BJ (cell line): ENCODE measurements around the gene AQP2. TPM values are rescaled to one million over a fixed set of nuclear protein-coding genes. Genes with fewer than 3 reads are reported as not detected.

Source experiments
- CTCF ChIA-PET: fragments of 350-600 bp; formaldehyde crosslinking; extraction: SDS; loops from one replicate; lab custom pipeline; 2021; ENCODE audit warnings: antibody characterized with exemption, inconsistent platforms; lab: Yijun Ruan, JAX
- POLR2A ChIA-PET: fragments of 300-600 bp; sonication (Branson Sonifier 250); formaldehyde crosslinking; extraction: SDS; loops from one replicate; lab custom pipeline; 2021; ENCODE audit warnings: antibody characterized with exemption; lab: Charles Lee
- DNase-seq: peaks from one replicate; pipeline ENCODE4 v3.0.0-alpha.2; 2011; ENCODE audit warnings: low read depth
- H3K27me3 ChIP-seq: 2 replicates; pipeline ENCODE4 v1.6.0; 2011; ENCODE audit warnings: low read length; ENCODE audit not compliant: control insufficient read depth, insufficient read depth
- H3K36me3 ChIP-seq: 2 replicates; pipeline ENCODE4 v1.5.1; 2011; ENCODE audit warnings: low read length; ENCODE audit not compliant: control insufficient read depth, insufficient read depth
- H3K4me3 ChIP-seq: 2 replicates; pipeline ENCODE4 v1.5.1; 2011; ENCODE audit warnings: low read depth, mild to moderate bottlenecking, control low read depth, low read length
- CTCF ChIP-seq: IDR thresholded peaks from 2 replicates; pipeline ENCODE4 v1.5.1; 2011; ENCODE audit warnings: low read depth, mild to moderate bottlenecking, control low read depth, inconsistent platforms, low read length, moderate library complexity; ENCODE audit not compliant: insufficient read depth
- polyA plus RNA-seq: library from polyadenylated mRNA; depleted of rRNA; stranded (reverse); fragments of >200 nt; gene quantifications from 2 replicates; pipeline ENCODE4 v1.2.3, GENCODE V29; 2011

Gene AQP2
- polyA plus RNA-seq, 1 experiment: not detected

- Histone ChIP-seq H3K27me3 (peaks cover 26% of the 10 kb centered on the region), H3K4me3 (no peak overlapping the region), H3K36me3 (no peaks in the 10 kb centered on the region)
- CTCF ChIA-PET: interaction anchor here (2.0 kb wide), 1 partner anchor 174 kb away, joined by 5 read pairs; no protein-coding TSS in a partner anchor
- no peak for DNase-seq
- no peak for TF ChIP-seq CTCF
- POLR2A ChIA-PET: no interaction called here
Observed at GRCh38 chr12:49951411-49952240, 1.1 kb downstream of the AQP2 start.

- no peak for DNase-seq
- Histone ChIP-seq H3K36me3 (no peaks in the 10 kb centered on the region), H3K27me3 (peaks cover 28% of the 10 kb centered on the region), H3K4me3 (no peak overlapping the region)
- ChIA-PET CTCF (interaction anchor here (4.2 kb wide), 1 partner anchor 14 kb away, joined by 23 read pairs; no protein-coding TSS in a partner anchor), POLR2A (no interaction called here)
- TF ChIP-seq CTCF: no peak
Observed at GRCh38 chr12:49952391-49953055, 2.0 kb downstream of the AQP2 start.

- Histone ChIP-seq H3K4me3 (no peak overlapping the region), H3K27me3 (peaks cover 29% of the 10 kb centered on the region), H3K36me3 (no peaks in the 10 kb centered on the region)
- CTCF ChIA-PET: interaction anchor here (3.7 to 4.2 kb wide), 2 partner anchors 8 to 14 kb away, joined by 23 to 27 read pairs; no protein-coding TSS in a partner anchor
- TF ChIP-seq CTCF: no peak
- DNase-seq: no peak
- POLR2A ChIA-PET: no interaction called here
Observed at GRCh38 chr12:49953151-49953550, 2.6 kb downstream of the AQP2 start.

- ChIA-PET CTCF (interaction anchor here (1.0 to 4.2 kb wide), 3 partner anchors 9 to 87 kb away, joined by 4 to 27 read pairs (median 23); no protein-coding TSS in a partner anchor), POLR2A (no interaction called here)
- TF ChIP-seq CTCF: no peak
- no peak overlapping the region for H3K4me3 ChIP-seq
- DNase-seq: no peak
- H3K27me3 ChIP-seq: peaks cover 31% of the 10 kb centered on the region
- no peaks in the 10 kb centered on the region for H3K36me3 ChIP-seq
Observed at GRCh38 chr12:49953961-49954846, 3.7 kb downstream of the AQP2 start.
